B cell (primary cell): ENCODE measurements around the gene GNB3. TPM values are rescaled to one million over a fixed set of nuclear protein-coding genes. Genes with fewer than 3 reads are reported as not detected.
"Not testable (repeated sequence)": the region's sequence is repeated elsewhere in the genome, so short reads cannot be mapped to it uniquely, and the experiment has no call there.

Experiments
- ATAC-seq: fragments of 200-7000 bp; cut with Tn5 transposase; one replicate; pipeline ENCODE4 v1.10.0; 2021; ENCODE audit warnings: low read depth, mild to moderate bottlenecking, moderate number of reproducible peaks, moderate library complexity
- CTCF ChIA-PET: fragments of 350-600 bp; sonication (Branson Sonifier 250); formaldehyde crosslinking; loops from one replicate; lab custom pipeline; 2021; ENCODE audit warnings: antibody characterized with exemption, inconsistent platforms; lab: Charles Lee
- POLR2A ChIA-PET: fragments of 350-600 bp; sonication (Branson Sonifier 250); formaldehyde crosslinking; loops from one replicate; lab custom pipeline; 2021; ENCODE audit warnings: antibody characterized with exemption; lab: Charles Lee
- DNase-seq: peaks from one replicate; pipeline ENCODE4 v3.0.0; 2013
- H2AFZ ChIP-seq: 2 replicates; pipeline ENCODE4 v1.6.1; 2012; ENCODE audit warnings: mild to moderate bottlenecking, low read depth, low read length; ENCODE audit not compliant: insufficient read depth, poor library complexity, severe bottlenecking
- H3K27ac ChIP-seq, 2 donors: 1 replicate in 1 of 2; 2 replicates in 1 of 2; pipeline ENCODE4 v1.5.1; 2012 to 2013; ENCODE audit warnings: low read length in 2 of 2, mild to moderate bottlenecking in 2 of 2, moderate library complexity in 1 of 2
- H3K27me3 ChIP-seq, 4 experiments: fragments of 200-600 bp in 1 of 4; sonication (generic) in 1 of 4; replicated peaks in 1 of 4; 1 replicate in 2 of 4; 2 replicates in 2 of 4; pipeline versions ENCODE4 v1.6.1 to v1.7.0; 2013 to 2016; ENCODE audit warnings: low read length in 3 of 4, mild to moderate bottlenecking in 2 of 4, mixed read lengths in 1 of 4, moderate library complexity in 1 of 4; ENCODE audit not compliant: insufficient read depth in 4 of 4, control insufficient read depth in 3 of 4; ENCODE audit errors: control extremely low read depth in 1 of 4
- H3K36me3 ChIP-seq, 2 experiments: replicated peaks in 1 of 2; 1 replicate in 1 of 2; 2 replicates in 1 of 2; pipeline versions ENCODE4 v1.6.1 to v1.7.1; 2013; ENCODE audit warnings: low read length in 1 of 2; ENCODE audit not compliant: insufficient read depth in 2 of 2, control insufficient read depth in 1 of 2; ENCODE audit errors: control extremely low read depth in 1 of 2, extremely low read depth in 1 of 2
- H3K4me1 ChIP-seq, 2 donors: fragments of 200-600 bp in 1 of 2; sonication (generic) in 1 of 2; 1 replicate in 1 of 2; 2 replicates in 1 of 2; pipeline versions ENCODE4 v1.5.1 to v1.6.1; 2013 to 2017; ENCODE audit warnings: low read length in 2 of 2; ENCODE audit not compliant: control insufficient read depth in 2 of 2, insufficient read depth in 2 of 2
- H3K4me2 ChIP-seq: replicated peaks from 2 replicates; pipeline ENCODE3; 2012; ENCODE audit warnings: mild to moderate bottlenecking, low read depth, low read length; ENCODE audit not compliant: poor library complexity, severe bottlenecking
- H3K4me3 ChIP-seq, 5 experiments: fragments of 200-600 bp in 1 of 5; sonication (generic) in 1 of 5; 1 replicate in 3 of 5; 2 replicates in 2 of 5; pipeline versions ENCODE4 v1.5.1 to v1.7.0; 2011 to 2016; ENCODE audit warnings: low read length in 4 of 5, mild to moderate bottlenecking in 4 of 5, low read depth in 2 of 5, control low read depth in 1 of 5, moderate library complexity in 1 of 5; ENCODE audit not compliant: insufficient read depth in 1 of 5; ENCODE audit errors: control extremely low read depth in 1 of 5, extremely low read depth in 1 of 5
- H3K79me2 ChIP-seq: fragments of 200-600 bp; sonication (generic); one replicate; pipeline ENCODE4 v1.6.0; 2016; ENCODE audit warnings: low read length; ENCODE audit not compliant: control insufficient read depth, insufficient read depth
- H3K9ac ChIP-seq: fragments of 200-600 bp; sonication (generic); 2 replicates; pipeline ENCODE4 v1.6.1; 2017; ENCODE audit warnings: mild to moderate bottlenecking, low read length, moderate library complexity
- H3K9me3 ChIP-seq, 3 donors: one replicate each; pipeline versions ENCODE4 v1.6.1 to v1.7.1; 2013; ENCODE audit warnings: low read length in 2 of 3; ENCODE audit not compliant: control insufficient read depth in 2 of 3, insufficient read depth in 1 of 3; ENCODE audit errors: control extremely low read depth in 1 of 3
- H4K20me1 ChIP-seq: 2 replicates; pipeline ENCODE4 v1.6.0; 2012; ENCODE audit warnings: mild to moderate bottlenecking, low read length; ENCODE audit not compliant: insufficient read depth, control insufficient read depth, poor library complexity, severe bottlenecking
- H3K27ac Mint-ChIP-seq: one replicate; pipeline ENCODE4 v1.8.0; 2021; ENCODE audit warnings: mixed read lengths
- H3K27me3 Mint-ChIP-seq: one replicate; pipeline ENCODE4 v1.8.0; 2021; ENCODE audit warnings: mixed read lengths
- H3K4me1 Mint-ChIP-seq: one replicate; pipeline ENCODE4 v1.8.0; 2021; ENCODE audit warnings: mixed read lengths
- H3K4me3 Mint-ChIP-seq: one replicate; pipeline ENCODE4 v1.8.0; 2021; ENCODE audit warnings: mixed read lengths
- H3K9me3 Mint-ChIP-seq: one replicate; pipeline ENCODE4 v1.8.0; 2022; ENCODE audit warnings: mixed read lengths; ENCODE audit not compliant: insufficient read depth
- CTCF ChIP-seq: fragments of 200-600 bp; IDR thresholded peaks from one replicate; pipeline ENCODE4 v1.8.0; 2022; ENCODE audit warnings: antibody characterized with exemption, mild to moderate bottlenecking
- EZH2 ChIP-seq: IDR thresholded peaks from 2 replicates; pipeline ENCODE4 v1.6.1; 2012; ENCODE audit warnings: borderline replicate concordance, low read depth, mild to moderate bottlenecking, moderate library complexity, low read length; ENCODE audit not compliant: insufficient read depth, poor library complexity, severe bottlenecking
- WGBS: methylation state at CpG from one replicate; pipeline ENCODE4 v1.1.5; 2013; ENCODE audit warnings: missing lambda C conversion rate; ENCODE audit not compliant: insufficient coverage; 5-methylcytosine and 5-hydroxymethylcytosine counted together
- intact Hi-C: fragments of 100-400 bp; cut with micrococcal nuclease; formaldehyde crosslinking; loops from one replicate; pipeline ENCODE4 v1.10.0; 2022
- polyA plus RNA-seq: library from polyadenylated mRNA; depleted of rRNA; stranded (reverse); fragments of >200 nt; gene quantifications from 2 replicates; pipeline ENCODE4 v1.2.3, GENCODE V29; 2012
- total RNA-seq, 2 donors: library from RNA; stranded (reverse); fragments of 120-200 nt in 1 of 2; gene quantifications; 1 replicate in 1 of 2; 2 replicates in 1 of 2; pipeline versions ENCODE4 v1.2.3 to v1.2.4, GENCODE V29; 2013 to 2022

GNB3 gene
- total and polyA plus RNA-seq, 2 donors (not counting 1 experiment from before 2014, with no cell fraction given), result 0.27 to 0.49 TPM

- ATAC-seq, result peak; percentile 89
- Histone ChIP-seq H4K20me1 (peaks cover 40% of the 10 kb centered on the region), H3K36me3 (peaks cover 0 to 21% of the 10 kb centered on the region in 2 experiments), H3K9ac (peak within 1 kb of the TSS; percentile 91), H3K9me3 (no peaks in the 10 kb centered on the region), H3K4me1 (peaks cover 29 to 40% of the 10 kb centered on the region in 2 donors), H3K27me3 (no peaks in the 10 kb centered on the region), H3K79me2 (peaks cover 17% of the 10 kb centered on the region), H2AFZ (peak within 1 kb of the TSS; percentile 97), H3K27ac (peak within 1 kb of the TSS; percentile 45 to 61), H3K4me2 (peak within 1 kb of the TSS; percentile 97), H3K4me3 (peak within 1 kb of the TSS; percentile 69 to 92 (median 88))
- CTCF ChIA-PET, result interaction anchor here (0.6 to 11.8 kb wide), 42 partner anchors 8 to 271 kb away, joined by 3 to 136 read pairs (median 7); partner anchors contain the start of genes C12orf57, C1RL, CDCA3 and COPS7A
- peak within 1 kb of the TSS; percentile 93 for H3K27ac Mint-ChIP-seq
- H3K4me3 Mint-ChIP-seq, result peak within 1 kb of the TSS; percentile 90
- H3K4me1 Mint-ChIP-seq, result peaks cover 40% of the 10 kb centered on the region
- no peaks in the 10 kb centered on the region for H3K27me3 Mint-ChIP-seq
- peak; percentile 98 for DNase-seq
- WGBS, result 1% methylated on average over 65 of the region's 66 CpGs
- TF ChIP-seq EZH2 (no peak), CTCF (no peak)
- POLR2A ChIA-PET, result interaction anchor here (0.5 to 2.7 kb wide), 21 partner anchors 16 to 235 kb away, joined by 3 to 30 read pairs (median 6); partner anchors contain the start of genes C12orf57, CDCA3, COPS7A and LRRC23
- no peaks in the 10 kb centered on the region for H3K9me3 Mint-ChIP-seq
- intact Hi-C loops, result loop anchor here (1.0 to 2.0 kb wide), 10 partner anchors 18 to 316 kb away; partner anchors contain the start of genes C1R, CLSTN3, COPS7A and EMG1
Measured at GRCh38 chr12:6873094-6874014, 32.6 kb downstream of the GNB3 start, which contains the start of gene SPSB2. SPSB2 (minus strand) TSS chr12:6873303; CDS start chr12:6872901, 402 bp downstream.

- POLR2A ChIA-PET, result interaction anchor here (0.6 to 2.7 kb wide), 6 partner anchors 16 to 222 kb away, joined by 3 to 30 read pairs (median 5); partner anchors contain the start of gene LRRC23
- peak overlapping the region; percentile 90 for H3K4me3 Mint-ChIP-seq
- H3K27me3 ChIP-seq, intact Hi-C loops, DNase-seq, H3K27me3 Mint-ChIP-seq, ATAC-seq, H3K9me3 ChIP-seq, H3K9me3 Mint-ChIP-seq: not testable (repeated sequence)
- peak overlapping the region; percentile 93 for H3K27ac Mint-ChIP-seq
- Histone ChIP-seq H3K27ac (peak overlapping the region in 1 of 2 donors; percentile 55), H3K4me3 (peak overlapping the region; percentile 69 to 92 (median 88)), H3K9ac (peak overlapping the region; percentile 91), H4K20me1 (peaks cover 34% of the 10 kb centered on the region), H2AFZ (peak overlapping the region; percentile 97), H3K36me3 (peaks cover 0 to 21% of the 10 kb centered on the region in 2 experiments), H3K79me2 (peaks cover 17% of the 10 kb centered on the region), H3K4me1 (peaks cover 23 to 33% of the 10 kb centered on the region in 2 donors), H3K4me2 (peak overlapping the region; percentile 97)
- 57% methylated on average over 6 of the region's 9 CpGs for WGBS
- CTCF ChIA-PET, result interaction anchor here (0.6 to 11.8 kb wide), 12 partner anchors 13 to 238 kb away, joined by 3 to 136 read pairs (median 28); partner anchors contain the start of genes C12orf57, CDCA3, COPS7A and LRRC23
- H3K4me1 Mint-ChIP-seq, result peaks cover 33% of the 10 kb centered on the region
Measured at GRCh38 chr12:6874015-6874368, 33.3 kb downstream of the GNB3 start.

DNA sequence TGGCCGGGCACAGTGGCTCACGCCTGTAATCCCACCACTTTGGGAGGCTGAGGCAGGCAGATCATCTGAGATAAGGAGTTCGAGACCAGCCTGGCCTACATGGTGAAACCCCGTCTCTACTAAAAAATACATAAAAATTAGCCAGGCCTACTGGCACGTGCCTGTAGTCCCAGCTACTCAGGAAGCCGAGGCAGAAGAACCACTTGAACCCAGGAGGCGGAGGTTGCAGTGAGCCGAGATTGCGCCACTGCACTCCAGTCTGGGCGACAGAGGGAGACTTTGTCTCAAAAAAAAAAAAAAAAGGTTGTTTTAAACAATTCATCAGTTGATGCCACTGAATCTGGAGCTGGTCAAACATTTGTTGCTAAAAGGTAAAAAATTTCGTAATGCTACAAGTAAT is 39.1 kb downstream of the GNB3 start:
- H3K27me3 ChIP-seq, H3K27me3 Mint-ChIP-seq, H3K27ac Mint-ChIP-seq, DNase-seq, H3K4me3 Mint-ChIP-seq, H3K9me3 Mint-ChIP-seq, H3K9ac ChIP-seq, H3K36me3 ChIP-seq, H3K4me3 ChIP-seq, H4K20me1 ChIP-seq, H2AFZ ChIP-seq, H3K4me1 ChIP-seq, H3K4me2 ChIP-seq, H3K27ac ChIP-seq, H3K9me3 ChIP-seq, intact Hi-C loops, POLR2A ChIA-PET, H3K4me1 Mint-ChIP-seq, ATAC-seq, H3K79me2 ChIP-seq: not testable (repeated sequence)
- 93% methylated on average over 8 of the region's 11 CpGs for WGBS
- CTCF ChIA-PET, result interaction anchor here (1.1 to 1.4 kb wide), 2 partner anchors 12 to 15 kb away, joined by 3 read pairs; no protein-coding TSS in a partner anchor
